ENCODE data around the gene SKAP1. TPM values are rescaled to one million over a fixed set of nuclear protein-coding genes. Genes with fewer than 3 reads are reported as not detected.
"Not testable (repeated sequence)": the region's sequence is repeated elsewhere in the genome, so short reads cannot be mapped to it uniquely, and the experiment has no call there.

Gene SKAP1
- total and polyA plus RNA-seq, 2 donors from 2014 or later: 34.8 to 42.6 TPM

GRCh38 chr17:48455791-48456190 lies 25.8 kb upstream of the SKAP1 start:
- intact Hi-C loops (cut with DNase I): loop anchor here (10.0 kb wide), 1 partner anchor 111 kb away; no protein-coding TSS in a partner anchor
- no peak for FAIRE-seq

GRCh38 chr17:48453447-48453846 lies 23.4 kb upstream of the SKAP1 start:
- H3K36me3 ChIP-seq (ENCODE audit: control insufficient read depth in 2 of 3, insufficient read depth in 3 of 3, low read length in 3 of 3): no peaks in the 10 kb centered on the region
- intact Hi-C loops (cut with DNase I): loop anchor here (10.0 kb wide), 1 partner anchor 109 kb away; no protein-coding TSS in a partner anchor

More at GRCh38 chr17:48455791-48456190, 25.8 kb upstream of the SKAP1 start:
- Histone ChIP-seq H3K4me3 (ENCODE audit: low read length in 3 of 3) (no peak overlapping the region), H3K36me3 (ENCODE audit: control insufficient read depth in 2 of 3, insufficient read depth in 3 of 3, low read length in 3 of 3) (no peaks in the 10 kb centered on the region), H3K4me1 (ENCODE audit: control insufficient read depth in 2 of 3, insufficient read depth in 2 of 3, low read depth in 1 of 3, low read length in 3 of 3) (peaks cover 0 to 2% (median 0%) of the 10 kb centered on the region in 3 donors), H3K27ac (ENCODE audit: low read depth in 2 of 2, low read length in 2 of 2) (no peak overlapping the region), H3K9me3 (ENCODE audit: control insufficient read depth in 2 of 3, insufficient read depth in 1 of 3, low read length in 3 of 3) (no peaks in the 10 kb centered on the region), H3K9ac (ENCODE audit: low read length in 3 of 3) (no peak overlapping the region), H3K27me3 (ENCODE audit: control insufficient read depth, insufficient read depth, low read length) (no peaks in the 10 kb centered on the region)
- no peak for TF ChIP-seq CTCF (IDR thresholded peaks at IDR 0.05; ENCODE audit: borderline replicate concordance, extremely low read depth, insufficient read depth)
- DNase-seq: no peak

GRCh38 chr17:48451489-48451888 lies 21.5 kb upstream of the SKAP1 start:
- Histone ChIP-seq H3K9ac (ENCODE audit: low read length in 3 of 3) (no peak overlapping the region), H3K9me3 (ENCODE audit: control insufficient read depth in 2 of 3, insufficient read depth in 1 of 3, low read length in 3 of 3) (no peaks in the 10 kb centered on the region), H3K4me3 (ENCODE audit: low read length in 3 of 3) (no peak overlapping the region), H3K36me3 (ENCODE audit: control insufficient read depth in 2 of 3, insufficient read depth in 3 of 3, low read length in 3 of 3) (no peaks in the 10 kb centered on the region), H3K27ac (ENCODE audit: low read depth in 2 of 2, low read length in 2 of 2) (no peak overlapping the region), H3K4me1 (ENCODE audit: control insufficient read depth in 2 of 3, insufficient read depth in 2 of 3, low read depth in 1 of 3, low read length in 3 of 3) (no peaks in the 10 kb centered on the region), H3K27me3 (ENCODE audit: control insufficient read depth, insufficient read depth, low read length) (no peaks in the 10 kb centered on the region)
- intact Hi-C loops (cut with DNase I): loop anchor here (10.0 kb wide), 1 partner anchor 107 kb away; no protein-coding TSS in a partner anchor
- no peak for TF ChIP-seq CTCF (IDR thresholded peaks at IDR 0.05; ENCODE audit: borderline replicate concordance, extremely low read depth, insufficient read depth)
- DNase-seq (no peak), FAIRE-seq (no peak)

More at GRCh38 chr17:48453447-48453846, 23.4 kb upstream of the SKAP1 start:
- H3K27ac ChIP-seq (ENCODE audit: low read depth in 2 of 2, low read length in 2 of 2): no peak overlapping the region
- FAIRE-seq (no peak), DNase-seq (no peak)
- peaks cover 0 to 2% (median 0%) of the 10 kb centered on the region in 3 donors for H3K4me1 ChIP-seq (ENCODE audit: control insufficient read depth in 2 of 3, insufficient read depth in 2 of 3, low read depth in 1 of 3, low read length in 3 of 3)
- no peaks in the 10 kb centered on the region for H3K27me3 ChIP-seq (ENCODE audit: control insufficient read depth, insufficient read depth, low read length)
- H3K9me3 ChIP-seq (ENCODE audit: control insufficient read depth in 2 of 3, insufficient read depth in 1 of 3, low read length in 3 of 3): no peaks in the 10 kb centered on the region
- no peak for TF ChIP-seq CTCF (IDR thresholded peaks at IDR 0.05; ENCODE audit: borderline replicate concordance, extremely low read depth, insufficient read depth)
- no peak overlapping the region for H3K4me3 ChIP-seq (ENCODE audit: low read length in 3 of 3)
- no peak overlapping the region for H3K9ac ChIP-seq (ENCODE audit: low read length in 3 of 3)

GRCh38 chr17:48449335-48449734 lies 19.3 kb upstream of the SKAP1 start:
- H3K4me3 ChIP-seq (ENCODE audit: low read length in 3 of 3); FAIRE-seq; H3K9ac ChIP-seq (ENCODE audit: low read length in 3 of 3); intact Hi-C loops (cut with DNase I); H3K36me3 ChIP-seq (ENCODE audit: control insufficient read depth in 2 of 3, insufficient read depth in 3 of 3, low read length in 3 of 3); DNase-seq; H3K4me1 ChIP-seq (ENCODE audit: control insufficient read depth in 2 of 3, insufficient read depth in 2 of 3, low read depth in 1 of 3, low read length in 3 of 3); H3K27me3 ChIP-seq (ENCODE audit: control insufficient read depth, insufficient read depth, low read length); H3K27ac ChIP-seq (ENCODE audit: low read depth in 2 of 2, low read length in 2 of 2); H3K9me3 ChIP-seq (ENCODE audit: control insufficient read depth in 2 of 3, insufficient read depth in 1 of 3, low read length in 3 of 3): not testable (repeated sequence)

Data from kidney (tissue), 14 donors.